GM12892 (cell line): ENCODE results near the gene NEK9.

ENCODE experiments used
- POLR2A ChIP-seq: IDR thresholded peaks from 2 replicates; pipeline ENCODE4 v1.6.1; 2011; ENCODE audit warnings: low read depth, low read length, control low read depth
- POLR2AphosphoS5 ChIP-seq: IDR thresholded peaks from 2 replicates; pipeline ENCODE4 v1.6.1; 2011; ENCODE audit warnings: low read depth, low read length, control low read depth
- TAF1 ChIP-seq: IDR thresholded peaks from 2 replicates; pipeline ENCODE4 v1.6.1; 2011; ENCODE audit warnings: low read depth, mild to moderate bottlenecking, control low read depth, low read length, borderline replicate concordance

DNA sequence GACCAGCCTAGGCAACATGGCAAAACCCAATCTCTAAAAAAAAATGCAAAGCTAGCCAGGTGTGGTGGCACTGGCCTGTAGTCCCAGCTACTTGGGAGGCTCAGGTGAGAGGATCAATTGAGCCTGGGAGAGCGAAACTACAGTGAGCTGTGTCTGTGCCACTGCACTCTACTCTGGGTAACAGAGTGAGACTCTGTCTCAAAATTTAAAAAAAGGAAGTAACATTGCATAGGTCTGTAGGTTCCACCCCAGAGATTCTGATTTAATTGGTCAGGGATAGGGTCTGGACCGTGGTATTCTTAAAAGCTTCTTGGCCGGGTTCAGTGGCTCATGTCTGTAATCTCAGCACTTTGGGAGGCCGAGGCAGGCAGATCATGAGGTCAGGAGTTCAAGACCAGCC lies 31.2 kb downstream of the NEK9 start:
- no peak for TF ChIP-seq POLR2AphosphoS5
- TF ChIP-seq POLR2A, result no peak
- TF ChIP-seq TAF1, result no peak
